GM23248 (cell line): ENCODE data around the gene FASTKD2. TPM values are rescaled to one million over a fixed set of nuclear protein-coding genes. Genes with fewer than 3 reads are reported as not detected.

Experiments used
- DNase-seq: peaks from one replicate; pipeline ENCODE4 v3.0.0-alpha.2; 2015
- H2AFZ ChIP-seq: fragments of 200-600 bp; sonication (generic); 2 replicates; pipeline ENCODE4 v1.6.1; 2016; ENCODE audit warnings: antibody characterized with exemption
- H3F3A ChIP-seq: fragments of 200-600 bp; sonication (generic); 2 replicates; pipeline ENCODE4 v1.6.1; 2016; ENCODE audit warnings: mild to moderate bottlenecking, antibody characterized with exemption, mixed run types; ENCODE audit not compliant: insufficient read depth
- H3K27ac ChIP-seq: fragments of 200-600 bp; sonication (generic); 2 replicates; pipeline ENCODE4 v1.5.1; 2016; ENCODE audit warnings: mild to moderate bottlenecking
- H3K27me3 ChIP-seq: fragments of 200-600 bp; sonication (generic); replicated peaks from 2 replicates; pipeline ENCODE4 v1.6.1; 2016; ENCODE audit warnings: mild to moderate bottlenecking; ENCODE audit not compliant: insufficient read depth
- H3K36me3 ChIP-seq: fragments of 200-600 bp; sonication (generic); 2 replicates; pipeline ENCODE4 v1.6.1; 2016; ENCODE audit warnings: low read depth, mild to moderate bottlenecking
- H3K4me1 ChIP-seq: fragments of 200-600 bp; sonication (generic); 2 replicates; pipeline ENCODE4 v1.6.1; 2016; ENCODE audit warnings: mild to moderate bottlenecking; ENCODE audit not compliant: insufficient read depth
- H3K4me2 ChIP-seq: fragments of 200-600 bp; sonication (generic); one replicate; pipeline ENCODE4 v1.6.1; 2016; ENCODE audit warnings: mild to moderate bottlenecking; ENCODE audit not compliant: unreplicated experiment
- H3K4me3 ChIP-seq: fragments of 200-600 bp; sonication (generic); 2 replicates; pipeline ENCODE4 v1.5.1; 2016; ENCODE audit warnings: mild to moderate bottlenecking
- H3K79me2 ChIP-seq: fragments of 200-600 bp; sonication (generic); 2 replicates; pipeline ENCODE4 v1.6.1; 2016; ENCODE audit warnings: mild to moderate bottlenecking; ENCODE audit not compliant: insufficient read depth
- H3K9ac ChIP-seq: fragments of 200-600 bp; sonication (generic); 2 replicates; pipeline ENCODE4 v1.6.1; 2016; ENCODE audit warnings: mild to moderate bottlenecking
- H3K9me2 ChIP-seq: fragments of 200-600 bp; sonication (generic); 2 replicates; pipeline ENCODE4 v1.6.1; 2016; ENCODE audit warnings: mixed run types, mild to moderate bottlenecking, moderate library complexity; ENCODE audit not compliant: insufficient read depth
- H3K9me3 ChIP-seq: fragments of 200-600 bp; sonication (generic); one replicate; pipeline ENCODE4 v1.6.1; 2017; ENCODE audit warnings: low read depth
- H4K20me1 ChIP-seq: fragments of 200-600 bp; sonication (generic); 2 replicates; pipeline ENCODE4 v1.6.0; 2016; ENCODE audit not compliant: insufficient read depth
- EZH2 ChIP-seq: fragments of 200-600 bp; sonication (generic); IDR thresholded peaks from 2 replicates; pipeline ENCODE4 v1.6.1; 2018; ENCODE audit warnings: antibody characterized with exemption, mild to moderate bottlenecking; ENCODE audit not compliant: insufficient read depth, poor library complexity, severe bottlenecking
- EZH2phosphoT487 ChIP-seq: fragments of 200-600 bp; sonication (generic); IDR thresholded peaks from 2 replicates; pipeline ENCODE4 v1.6.1; 2018; ENCODE audit warnings: antibody characterized with exemption, moderate library complexity, mild to moderate bottlenecking, low read depth; ENCODE audit not compliant: insufficient read depth
- WGBS, 2 experiments: methylation state at CpG; one replicate each; pipeline ENCODE4 v1.1.6; 2015 to 2017; ENCODE audit warnings: low lambda C conversion rate in 2 of 2, low coverage in 1 of 2; ENCODE audit errors: missing lambda C conversion rate in 2 of 2; 5-methylcytosine and 5-hydroxymethylcytosine counted together
- in situ Hi-C: fragments of 300-500 bp; cut with MboI; formaldehyde crosslinking; loops from 2 replicates; pipeline ENCODE4 v1.15.0; 2020
- polyA plus RNA-seq: library from polyadenylated mRNA; unstranded; fragments of >200 nt; fragmentation: Nextera tagmentation; extraction: Ambion mirVana; gene quantifications from 2 replicates; pipeline ENCODE4 v1.2.1, GENCODE V29; 2016
- total RNA-seq: library from RNA; depleted of rRNA; stranded (reverse); fragments of >200 nt; shearing (Covaris generic); gene quantifications from 2 replicates; pipeline ENCODE4 v1.2.3, GENCODE V29; 2014

The FASTKD2 gene
- total and polyA plus RNA-seq, 2 experiments from 2014 or later: 27.2 to 29.3 TPM

DNA sequence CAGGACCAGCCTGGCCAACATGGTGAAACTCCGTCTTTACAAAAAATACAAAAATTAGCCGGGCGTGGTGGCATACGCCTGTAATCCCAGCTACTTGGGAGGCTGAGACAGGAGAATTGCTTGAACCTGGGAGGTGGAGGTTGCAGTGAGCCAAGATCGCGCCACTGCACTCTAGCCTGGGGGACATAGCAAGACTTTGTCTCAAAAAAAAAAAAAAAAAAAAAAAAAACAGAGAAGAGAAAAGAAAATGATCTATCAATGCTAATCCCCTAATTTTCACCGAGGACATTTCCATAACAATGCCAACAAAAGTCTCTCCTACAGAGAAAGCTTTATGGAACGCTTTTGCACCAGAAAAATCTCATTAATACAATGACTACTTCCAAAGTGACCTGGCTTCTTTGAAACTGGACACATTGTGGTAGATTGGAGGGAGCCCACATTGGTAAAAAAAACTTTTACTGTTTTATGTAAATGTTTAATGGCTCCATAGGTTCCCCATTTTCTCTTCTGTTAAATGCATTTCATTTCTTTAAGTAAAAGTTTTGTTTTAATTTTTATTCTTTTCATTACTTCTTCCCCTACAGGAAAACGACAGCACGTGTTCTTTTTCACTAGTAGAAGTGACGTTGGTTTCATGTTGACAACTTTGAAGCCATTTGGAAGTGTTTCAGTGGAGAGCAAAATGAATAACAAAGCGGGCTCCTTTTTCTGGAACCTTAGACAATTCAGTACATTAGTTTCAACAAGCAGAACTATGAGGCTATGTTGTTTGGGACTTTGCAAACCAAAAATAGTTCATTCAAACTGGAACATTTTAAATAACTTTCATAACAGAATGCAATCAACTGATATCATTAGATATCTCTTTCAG is 888 bp downstream of the FASTKD2 start:
- Histone ChIP-seq H3K79me2 (peaks cover 48% of the 10 kb centered on the region), H3K9me2 (no peaks in the 10 kb centered on the region), H3K27me3 (no peaks in the 10 kb centered on the region), H3K27ac (peak overlapping the region; percentile 98), H3K9me3 (no peaks in the 10 kb centered on the region), H3F3A (no peaks in the 10 kb centered on the region), H2AFZ (peak overlapping the region; percentile 98), H3K36me3 (peaks cover 11% of the 10 kb centered on the region; the same call in 1 of the 2 replicates), H3K9ac (peak overlapping the region; percentile 99), H3K4me1 (peaks cover 9% of the 10 kb centered on the region), H4K20me1 (no peaks in the 10 kb centered on the region), H3K4me3 (peak overlapping the region; percentile 99), H3K4me2 (peak overlapping the region; percentile 88)
- in situ Hi-C loops: no loop called here
- 29 to 30% methylated on average over 10 to 12 of the region's 12 CpGs for WGBS, 2 experiments
- TF ChIP-seq EZH2: no peak
- no peak for TF ChIP-seq EZH2phosphoT487
- no peak for DNase-seq

DNA sequence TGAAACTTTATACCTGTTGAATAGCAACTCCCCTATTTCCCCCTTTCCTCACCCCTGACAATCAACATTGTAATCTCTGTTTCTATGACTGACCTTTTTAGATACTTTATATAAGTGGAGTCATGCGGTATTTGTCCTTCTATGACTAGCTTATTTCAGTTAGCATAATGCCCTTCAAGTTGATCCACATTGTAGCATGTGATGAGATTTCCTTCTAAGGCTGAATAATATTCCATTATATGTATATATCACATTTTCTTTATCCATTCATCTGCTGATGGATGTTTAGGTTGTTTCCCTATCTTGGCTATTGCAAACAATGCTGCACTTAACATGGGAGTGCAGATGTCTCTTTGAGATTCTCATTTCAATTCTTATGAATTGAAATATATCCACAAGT is 9.5 kb downstream of the FASTKD2 start:
- Histone ChIP-seq H3K36me3 (peaks cover 75% of the 10 kb centered on the region), H3K79me2 (peaks cover 58% of the 10 kb centered on the region), H3K27ac (no peak overlapping the region), H3K4me3 (no peak overlapping the region), H3K4me2 (no peak overlapping the region), H4K20me1 (0 out of 2 replicates have a peak, but pooled peaks cover 13% of the 10 kb centered on the region), H3K9me2 (no peaks in the 10 kb centered on the region), H3K9me3 (peaks cover 3% of the 10 kb centered on the region), H2AFZ (no peak overlapping the region), H3K27me3 (no peaks in the 10 kb centered on the region), H3F3A (0 out of 2 replicates have a peak, but pooled peaks cover 7% of the 10 kb centered on the region), H3K9ac (no peak overlapping the region), H3K4me1 (no peaks in the 10 kb centered on the region)
- no peak for DNase-seq
- no peak for TF ChIP-seq EZH2
- TF ChIP-seq EZH2phosphoT487: no peak
- in situ Hi-C loops: no loop called here
- 91 to 97% methylated on average over 1 of the region's 1 CpG for WGBS, 2 experiments

DNA sequence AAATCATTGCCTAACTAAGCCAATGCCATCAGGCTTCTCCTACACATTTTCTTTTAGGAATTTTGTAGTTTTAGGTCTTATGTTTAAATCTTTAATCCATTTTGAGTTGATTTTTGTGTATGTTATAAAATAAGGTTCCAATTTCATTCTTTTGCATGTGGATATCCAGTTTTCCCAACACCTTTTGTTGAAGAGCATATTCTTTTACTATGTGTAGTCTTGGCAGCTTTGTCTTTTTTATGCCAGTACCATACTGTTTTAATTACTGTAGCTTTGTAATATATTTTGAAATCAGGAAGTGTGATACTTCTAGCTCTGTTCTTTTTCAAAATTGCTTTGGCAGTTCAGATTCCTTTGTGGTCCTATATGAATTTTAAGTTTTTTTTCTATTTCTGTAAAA is 11.0 kb downstream of the FASTKD2 start:
- TF ChIP-seq EZH2phosphoT487: no peak
- no peak for TF ChIP-seq EZH2
- in situ Hi-C loops: no loop called here
- Histone ChIP-seq H3K4me1 (no peaks in the 10 kb centered on the region), H4K20me1 (peaks cover 17% of the 10 kb centered on the region; the same call in 1 of the 2 replicates), H3K27me3 (no peaks in the 10 kb centered on the region), H3K4me2 (no peak overlapping the region), H3K79me2 (peaks cover 67% of the 10 kb centered on the region), H3K9me2 (no peaks in the 10 kb centered on the region), H3K9ac (no peak overlapping the region), H3K9me3 (peaks cover 3% of the 10 kb centered on the region), H2AFZ (no peak overlapping the region), H3K27ac (no peak overlapping the region), H3K36me3 (peaks cover 79% of the 10 kb centered on the region), H3F3A (peaks cover 19% of the 10 kb centered on the region; the same call in 1 of the 2 replicates), H3K4me3 (no peak overlapping the region)
- DNase-seq: no peak

DNA sequence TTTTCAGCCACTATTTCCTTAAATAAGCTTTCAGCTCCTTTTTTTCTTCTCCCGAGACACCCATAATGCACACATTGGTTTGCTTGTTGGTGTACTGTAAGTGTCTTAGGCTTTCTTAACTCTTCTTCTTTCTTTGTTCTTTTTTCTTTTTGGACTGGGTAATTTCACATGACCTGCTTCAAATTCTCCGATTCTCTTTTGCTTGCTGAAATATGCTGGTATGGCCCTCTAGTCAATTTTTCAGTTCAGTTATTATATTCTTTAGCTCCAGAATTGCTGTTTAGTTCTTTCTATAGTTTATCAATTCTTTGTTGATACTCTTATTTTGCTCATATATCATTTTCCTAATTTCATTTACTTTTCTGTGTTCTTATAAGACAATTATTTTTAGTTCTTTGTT is 15.3 kb downstream of the FASTKD2 start:
- peaks cover 26% of the 10 kb centered on the region; the same call in 1 of the 2 replicates for H4K20me1 ChIP-seq
- H3K4me2 ChIP-seq: no peak overlapping the region
- no peak for DNase-seq
- no peak overlapping the region for H3K27ac ChIP-seq
- no peaks in the 10 kb centered on the region for H3K27me3 ChIP-seq
- peaks cover 19% of the 10 kb centered on the region; the same call in 1 of the 2 replicates for H3F3A ChIP-seq
- no peaks in the 10 kb centered on the region for H3K9me2 ChIP-seq
- H3K36me3 ChIP-seq: peaks cover 60% of the 10 kb centered on the region
- in situ Hi-C loops: no loop called here
- no peak overlapping the region for H3K4me3 ChIP-seq
- H3K9ac ChIP-seq: no peak overlapping the region
- H2AFZ ChIP-seq: no peak overlapping the region
- TF ChIP-seq EZH2phosphoT487 (no peak), EZH2 (no peak)
- no peaks in the 10 kb centered on the region for H3K4me1 ChIP-seq
- 94 to 96% methylated on average over 2 of the region's 2 CpGs for WGBS, 2 experiments
- peaks cover 89% of the 10 kb centered on the region for H3K79me2 ChIP-seq
- peaks cover 2% of the 10 kb centered on the region for H3K9me3 ChIP-seq
